HPDE6-E6E7 (cell line): ENCODE results near the gene NDUFB2.
"Not testable (repeated sequence)": the region's sequence is repeated elsewhere in the genome, so short reads cannot be mapped to it uniquely, and the experiment has no call there.

Experiments used
- DNase-seq: peaks from one replicate; pipeline ENCODE4 v3.0.0; 2011; ENCODE audit warnings: missing footprints; ENCODE audit errors: extremely low spot score

Gene NDUFB2

GRCh38 chr7:140696680-140697446 is at the start of gene NDUFB2:
Gene NDUFB2 (plus strand): TSS chr7:140696708. CDS start chr7:140696745, 37 bp downstream.
- peak; percentile 77 for DNase-seq

- peak; percentile 47 for DNase-seq
Observed at GRCh38 chr7:140646931-140647647, 49.4 kb upstream of the NDUFB2 start.

GRCh38 chr7:140649556-140650205 is 46.8 kb upstream of the NDUFB2 start:
- DNase-seq = no peak

DNA sequence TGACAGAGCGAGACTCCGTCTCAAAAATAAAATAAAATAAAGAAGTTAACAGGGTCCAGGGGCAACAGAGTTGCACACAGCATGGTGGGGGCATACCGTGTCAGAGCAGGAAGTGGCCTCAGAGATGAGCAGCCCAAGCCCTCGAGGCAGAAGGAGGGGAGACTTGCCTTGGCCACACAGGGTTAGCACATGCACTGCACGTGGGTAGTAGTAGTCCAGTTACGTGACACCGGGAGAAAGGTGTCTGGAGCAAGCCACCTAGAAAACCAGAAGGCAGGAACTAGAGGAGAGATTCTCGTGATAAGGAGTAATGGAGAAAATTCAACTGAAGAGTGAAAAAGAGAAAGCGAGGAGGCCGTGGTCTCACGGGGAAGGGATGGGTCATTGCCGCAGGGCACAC is 46.1 kb upstream of the NDUFB2 start:
- DNase-seq = no peak

DNA sequence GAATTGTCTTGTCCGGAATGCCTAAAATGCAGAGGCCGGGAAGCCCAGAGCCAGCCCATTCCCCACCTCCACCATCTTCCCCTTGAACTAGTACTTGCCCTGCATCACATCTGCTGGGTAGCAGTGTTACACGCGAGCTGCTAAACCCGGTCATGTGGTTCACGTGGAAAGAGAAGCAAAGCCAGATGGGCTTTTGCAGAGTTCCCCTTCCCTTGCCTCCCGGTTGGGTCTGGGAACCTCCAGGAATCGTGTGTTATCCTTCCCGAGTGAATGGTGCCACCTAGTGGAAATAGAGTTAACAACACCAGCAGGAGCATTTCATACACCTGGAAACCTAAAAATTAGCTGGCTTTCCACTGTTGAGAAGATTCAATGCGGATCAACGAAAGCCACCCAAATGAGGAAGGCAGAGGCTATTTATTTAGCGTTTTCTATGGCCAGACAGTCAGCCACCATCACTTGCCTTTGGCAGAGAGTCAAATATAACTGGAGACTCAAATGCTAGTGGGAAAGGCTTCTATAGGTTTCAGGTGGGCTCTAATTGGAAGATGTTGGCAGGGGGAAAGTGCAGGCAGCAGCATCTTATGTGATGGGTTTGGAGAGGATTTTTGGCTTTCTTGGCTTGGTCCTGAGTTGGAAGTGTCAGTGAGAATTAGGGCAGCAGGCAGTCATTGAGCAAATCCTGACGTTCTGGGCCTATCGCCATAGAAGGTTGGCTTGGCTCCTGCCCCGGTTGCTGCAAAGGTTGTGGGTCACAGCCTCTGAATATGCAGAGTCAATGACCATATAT is 43.0 kb upstream of the NDUFB2 start:
- DNase-seq = peak; percentile 53

DNA sequence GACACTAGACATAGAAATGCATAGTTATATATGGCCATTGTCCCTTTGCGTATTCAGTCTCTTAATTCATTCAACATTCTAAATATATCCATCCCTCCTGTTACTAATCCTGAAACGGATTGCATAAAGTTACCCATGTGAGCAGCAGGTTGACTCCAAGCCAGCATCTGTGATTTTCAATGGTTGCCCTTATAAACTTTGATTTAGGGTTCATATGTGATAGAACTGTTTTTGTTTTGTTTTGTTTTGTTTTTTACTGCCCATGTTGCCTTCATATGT is 42.5 kb upstream of the NDUFB2 start:
- no peak for DNase-seq

- DNase-seq = no peak
Observed at GRCh38 chr7:140654661-140655060, 41.8 kb upstream of the NDUFB2 start.

DNA sequence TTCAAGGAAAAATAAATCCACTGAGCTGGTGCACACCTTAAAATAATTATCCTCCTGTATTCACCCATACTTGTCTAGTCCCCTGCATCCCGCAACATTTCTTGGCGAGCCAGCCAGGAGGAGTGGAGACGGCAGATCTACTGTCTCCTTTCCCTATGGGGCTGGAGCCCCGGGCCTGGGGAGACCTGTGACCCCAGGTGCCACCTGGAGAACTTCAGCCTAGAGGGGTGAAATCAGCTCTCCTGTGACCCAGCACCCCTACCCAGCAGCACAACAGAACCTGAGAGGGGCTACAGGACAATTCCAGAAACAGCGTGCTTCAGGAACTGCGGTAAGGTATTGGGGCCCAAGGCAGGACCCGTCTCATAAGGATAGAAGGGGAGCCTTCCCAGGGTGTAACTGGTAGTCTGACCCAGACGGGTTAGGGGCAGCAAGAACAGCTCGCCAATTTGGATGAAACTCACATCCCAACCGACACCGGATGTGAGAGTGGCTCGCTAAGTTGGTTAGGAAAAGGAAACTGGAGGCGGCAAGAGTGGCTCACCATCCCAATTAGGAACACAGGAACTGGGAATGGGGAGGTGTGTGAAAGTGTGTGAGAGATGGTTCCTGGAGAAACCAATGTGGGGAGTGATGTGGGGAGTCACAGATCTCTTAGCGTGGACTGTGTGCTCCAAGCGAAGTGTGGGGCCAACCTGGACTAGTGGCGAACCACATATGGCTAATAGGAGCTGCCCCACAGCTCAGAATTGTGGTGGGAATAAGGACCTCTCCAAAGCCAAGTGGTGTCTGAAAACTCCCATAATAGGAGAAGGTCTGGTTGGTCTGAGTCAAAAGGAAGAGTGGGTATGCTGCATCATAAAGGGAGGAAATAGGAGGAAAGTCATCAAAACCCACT is 40.7 kb upstream of the NDUFB2 start:
- no peak for DNase-seq

- peak; percentile 77 for DNase-seq
Observed at GRCh38 chr7:140656548-140657515, 39.7 kb upstream of the NDUFB2 start.

DNA sequence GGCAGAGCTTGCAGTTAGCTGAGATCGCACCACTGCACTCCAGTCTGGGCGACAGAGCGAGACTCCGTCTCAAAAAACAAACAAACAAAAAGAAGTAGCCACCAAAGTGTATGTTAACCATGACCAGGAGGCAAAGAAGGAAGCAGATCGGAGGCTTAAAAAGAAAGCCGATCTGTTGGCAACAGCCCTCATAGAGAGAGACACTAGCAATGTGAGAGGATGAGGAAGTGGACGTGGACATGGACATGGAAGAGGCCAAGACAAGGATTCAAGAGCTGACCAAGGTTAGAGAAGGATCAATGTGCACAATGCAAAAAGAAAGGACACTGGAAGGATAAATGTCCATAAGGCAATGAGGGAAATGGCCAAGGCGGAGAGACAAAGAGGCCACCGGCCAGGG is 38.6 kb upstream of the NDUFB2 start:
- no peak for DNase-seq

DNA sequence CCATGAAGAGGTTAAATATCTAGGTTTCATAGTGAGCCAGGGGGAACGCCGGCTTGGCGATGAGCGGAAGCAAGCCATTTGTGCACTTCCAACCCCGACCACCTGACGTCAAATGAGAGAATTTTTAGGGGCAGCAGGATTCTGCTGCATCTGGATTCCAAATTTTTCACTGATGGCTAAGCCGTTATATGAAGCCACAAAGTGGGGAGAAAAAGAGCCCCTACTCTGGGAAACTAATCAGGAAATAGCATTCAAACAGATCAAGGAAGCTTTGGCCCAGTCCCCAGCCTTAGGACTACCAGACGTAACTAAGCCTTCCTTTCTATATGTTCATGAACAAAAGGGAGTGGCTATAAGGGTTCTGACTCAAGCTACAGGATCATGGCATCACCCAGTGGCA is 36.7 kb upstream of the NDUFB2 start:
- DNase-seq = no peak

DNA sequence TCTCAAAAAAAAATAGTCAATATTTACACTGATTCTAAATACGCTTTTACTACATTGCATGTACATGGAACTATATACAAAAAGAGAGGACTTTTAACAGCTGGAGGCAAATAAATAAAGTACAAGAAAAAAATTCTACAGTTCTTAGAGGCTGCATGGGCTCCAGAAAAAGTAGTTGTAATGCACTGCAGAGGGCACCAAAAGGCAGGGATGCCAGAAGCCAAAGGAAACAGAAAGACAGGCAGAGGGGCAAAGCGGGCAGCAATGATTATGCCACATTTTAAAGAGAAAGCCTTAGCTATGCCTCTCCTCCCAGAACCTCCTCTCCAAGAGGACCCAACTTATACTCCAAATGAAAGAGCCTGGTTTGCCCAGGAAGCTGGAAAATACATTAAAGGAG is 35.4 kb upstream of the NDUFB2 start:
- DNase-seq = no peak

DNA sequence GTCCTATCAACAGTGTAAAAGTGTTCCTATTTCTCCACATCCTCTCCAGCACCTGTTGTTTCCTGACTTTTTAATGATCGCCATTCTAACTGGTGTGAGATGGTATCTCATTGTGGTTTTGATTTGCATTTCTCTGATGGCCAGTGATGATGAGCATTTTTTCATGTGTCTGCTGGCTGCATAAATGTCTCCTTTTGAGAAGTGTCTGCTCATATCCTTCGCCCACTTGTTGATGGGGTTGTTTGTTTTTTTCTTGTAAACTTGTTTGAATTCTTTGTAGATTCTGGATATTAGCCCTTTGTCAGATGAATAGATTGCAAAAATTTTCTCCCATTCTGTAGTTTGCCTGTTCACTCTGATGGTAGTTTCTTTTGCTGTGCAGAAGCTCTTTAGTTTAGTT is 33.6 kb upstream of the NDUFB2 start:
- DNase-seq = not testable (repeated sequence)

GRCh38 chr7:140667476-140667875 is 29.0 kb upstream of the NDUFB2 start:
- no peak for DNase-seq

GRCh38 chr7:140668641-140669040 is 27.9 kb upstream of the NDUFB2 start:
- no peak for DNase-seq

- no peak for DNase-seq
Observed at GRCh38 chr7:140669352-140669751, 27.2 kb upstream of the NDUFB2 start.

DNA sequence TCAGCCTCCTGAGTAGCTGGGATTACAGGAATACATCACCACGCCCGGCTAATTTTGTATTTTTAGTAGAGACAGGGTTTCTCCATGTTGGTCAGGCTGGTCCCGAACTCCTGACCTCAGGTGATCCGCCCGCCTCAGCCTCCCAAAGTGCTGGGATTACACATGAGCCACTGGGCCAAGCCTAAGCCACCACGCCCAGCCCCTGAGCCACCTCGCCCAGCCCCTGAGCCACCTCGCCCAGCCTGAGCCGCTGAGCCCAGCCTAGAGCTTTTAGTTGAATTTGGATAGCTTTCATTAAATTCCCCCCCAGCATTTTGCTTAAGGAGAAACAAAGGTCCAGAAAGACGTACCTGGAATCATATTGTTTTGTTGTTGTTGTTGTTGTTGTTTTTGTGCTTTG is 26.6 kb upstream of the NDUFB2 start:
- DNase-seq = not testable (repeated sequence)

GRCh38 chr7:140670343-140670935 is 26.1 kb upstream of the NDUFB2 start:
- no peak for DNase-seq

DNA sequence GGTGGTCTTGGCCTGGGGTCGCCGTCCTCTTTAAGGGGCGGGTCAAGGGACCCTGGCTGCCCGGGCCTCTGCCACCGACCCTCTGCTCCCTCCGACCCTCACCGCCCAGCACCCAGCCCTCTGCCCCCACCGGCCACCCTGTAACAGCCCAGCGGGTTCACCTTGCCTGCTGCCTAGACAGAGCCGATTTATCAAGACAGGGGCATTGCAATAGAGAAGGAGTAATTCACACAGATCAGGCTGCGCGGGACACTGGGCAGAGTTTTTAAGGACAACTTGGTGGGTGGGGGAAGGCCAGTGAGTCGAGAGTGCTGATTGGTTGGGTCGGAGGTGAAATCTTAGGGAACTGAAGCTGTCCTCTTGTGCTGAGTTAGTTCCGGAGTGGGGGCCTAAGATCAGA is 24.5 kb upstream of the NDUFB2 start:
- DNase-seq = no peak
